Caco-2 (cell line): ENCODE results near the gene ZNF775. TPM values are rescaled to one million over a fixed set of nuclear protein-coding genes. Genes with fewer than 3 reads are reported as not detected.

ENCODE experiments used
- BruUV-seq: library from RNA; stranded (reverse); fragments of 400-500 nt; replicated peaks from 2 replicates; lab custom pipeline; 2021; lab: Mats Ljungman, UMichigan
- CTCF ChIA-PET: fragments of 300-600 bp; sonication (Branson Sonifier 250); formaldehyde crosslinking; loops from one replicate; lab custom pipeline; 2022; ENCODE audit warnings: antibody characterized with exemption; lab: Charles Lee
- POLR2A ChIA-PET: fragments of 300-600 bp; sonication (Branson Sonifier 250); formaldehyde crosslinking; loops from one replicate; lab custom pipeline; 2022; ENCODE audit warnings: antibody characterized with exemption; lab: Charles Lee
- DNase-seq, 2 experiments: peaks; one replicate each; pipeline versions ENCODE4 v3.0.0 to v3.0.0-alpha.2; 2020 to 2022
- H3K27me3 ChIP-seq: replicated peaks from 2 replicates; pipeline ENCODE4 v1.6.0; 2011; ENCODE audit warnings: low read length; ENCODE audit not compliant: control insufficient read depth, insufficient read depth
- H3K36me3 ChIP-seq: 2 replicates; pipeline ENCODE4 v1.5.1; 2011; ENCODE audit warnings: low read length; ENCODE audit not compliant: control insufficient read depth, insufficient read depth
- H3K4me1 ChIP-seq: fragments of 250-450 bp; sonication (Bioruptor Pico); 2 replicates; pipeline ENCODE4 v1.5.1; 2020; ENCODE audit warnings: mild to moderate bottlenecking
- H3K4me3 ChIP-seq: 2 replicates; pipeline ENCODE4 v1.5.1; 2011; ENCODE audit warnings: low read depth, mild to moderate bottlenecking, control low read depth, low read length
- H3K9me3 ChIP-seq: fragments of 250-450 bp; sonication (Bioruptor Pico); 2 replicates; pipeline ENCODE4 v1.5.1; 2020; ENCODE audit warnings: mild to moderate bottlenecking, moderate library complexity
- H3K27ac Mint-ChIP-seq: one replicate; pipeline ENCODE4 v1.8.0; 2022; ENCODE audit warnings: mixed read lengths; ENCODE audit not compliant: unreplicated experiment
- H3K27me3 Mint-ChIP-seq: one replicate; pipeline ENCODE4 v1.8.0; 2022; ENCODE audit warnings: mixed read lengths; ENCODE audit not compliant: insufficient read depth, unreplicated experiment
- H3K36me3 Mint-ChIP-seq: one replicate; pipeline ENCODE4 v1.8.0; 2022; ENCODE audit warnings: mild to moderate bottlenecking, mixed read lengths; ENCODE audit not compliant: insufficient read depth, unreplicated experiment
- H3K4me1 Mint-ChIP-seq: one replicate; pipeline ENCODE4 v1.8.0; 2022; ENCODE audit warnings: low read depth, mixed read lengths; ENCODE audit not compliant: unreplicated experiment
- H3K4me3 Mint-ChIP-seq: one replicate; pipeline ENCODE4 v1.8.0; 2022; ENCODE audit warnings: mild to moderate bottlenecking, moderate library complexity, mixed read lengths; ENCODE audit not compliant: unreplicated experiment
- H3K9me3 Mint-ChIP-seq: one replicate; pipeline ENCODE4 v1.8.0; 2022; ENCODE audit warnings: mixed read lengths; ENCODE audit not compliant: unreplicated experiment
- intact Hi-C: fragments of 100-400 bp; cut with micrococcal nuclease; formaldehyde crosslinking; loops from one replicate; pipeline ENCODE4 v1.10.0; 2022; ENCODE audit not compliant: unreplicated experiment
- total RNA-seq: library from RNA; stranded (reverse); gene quantifications from 2 replicates; pipeline ENCODE4 v1.2.3, GENCODE V29; 2022
- TF ChIP-seq, protein P1 (sequence below), 2 experiments: fragments of 200-600 bp in 1 of 2; IDR thresholded peaks; 1 replicate in 1 of 2; 2 replicates in 1 of 2; pipeline versions ENCODE4 v1.5.1 to v1.8.0; 2011 to 2022; ENCODE audit warnings: antibody characterized with exemption in 1 of 2, control low read depth in 1 of 2, inconsistent platforms in 1 of 2, low read depth in 1 of 2, low read length in 1 of 2, mild to moderate bottlenecking in 1 of 2, moderate library complexity in 1 of 2; ENCODE audit not compliant: insufficient read depth in 1 of 2, severe bottlenecking in 1 of 2, unreplicated experiment in 1 of 2

ZNF775 gene
- total RNA-seq, 1 experiment from 2014 or later = 4.0 TPM

DNA sequence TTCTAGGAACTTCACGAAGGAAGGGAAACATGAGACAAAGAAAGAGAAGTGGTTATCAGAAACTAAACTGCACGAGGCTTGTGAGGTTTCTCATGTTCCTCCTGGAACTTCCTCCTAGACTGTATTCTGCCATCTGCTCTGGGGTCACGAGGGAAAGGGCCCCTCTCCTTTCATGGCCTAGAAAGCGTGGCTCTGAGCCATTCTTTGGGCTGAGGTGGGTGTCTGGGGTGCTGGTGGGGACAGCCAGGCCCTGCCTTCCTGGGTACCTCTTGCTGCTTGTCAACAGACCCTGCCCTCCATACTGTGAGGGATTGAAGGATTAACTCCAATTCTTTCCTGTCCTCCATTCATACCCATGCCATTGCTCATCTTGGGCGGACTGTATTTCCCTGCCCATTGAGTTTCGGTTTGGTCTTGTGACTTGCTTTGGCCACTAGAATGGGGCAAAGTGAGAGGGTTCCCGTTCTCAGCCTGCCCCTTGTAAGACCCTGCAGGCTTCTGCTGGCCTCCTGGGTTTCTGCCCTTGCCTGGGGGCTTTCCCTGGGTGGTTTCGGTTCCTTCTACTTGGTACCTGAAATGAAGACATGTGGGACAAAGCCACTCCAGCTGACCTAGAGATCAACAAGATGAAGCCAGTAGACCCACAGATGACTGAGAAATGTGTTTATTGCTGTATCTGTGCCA is 56.4 kb downstream of the ZNF775 start:
- H3K36me3 Mint-ChIP-seq = no peaks in the 10 kb centered on the region
- Histone ChIP-seq H3K9me3 (no peaks in the 10 kb centered on the region), H3K4me3 (no peak overlapping the region), H3K4me1 (no peaks in the 10 kb centered on the region), H3K36me3 (no peaks in the 10 kb centered on the region), H3K27me3 (peaks cover 2% of the 10 kb centered on the region)
- BruUV-seq = no TSS peak
- intact Hi-C loops = no loop called here
- ChIA-PET POLR2A (no interaction called here), CTCF (no interaction called here)
- H3K4me1 Mint-ChIP-seq = no peaks in the 10 kb centered on the region
- no peak overlapping the region for H3K27ac Mint-ChIP-seq
- H3K9me3 Mint-ChIP-seq = peaks cover 7% of the 10 kb centered on the region
- no peak overlapping the region for H3K4me3 Mint-ChIP-seq
- TF ChIP-seq, protein P1, sequence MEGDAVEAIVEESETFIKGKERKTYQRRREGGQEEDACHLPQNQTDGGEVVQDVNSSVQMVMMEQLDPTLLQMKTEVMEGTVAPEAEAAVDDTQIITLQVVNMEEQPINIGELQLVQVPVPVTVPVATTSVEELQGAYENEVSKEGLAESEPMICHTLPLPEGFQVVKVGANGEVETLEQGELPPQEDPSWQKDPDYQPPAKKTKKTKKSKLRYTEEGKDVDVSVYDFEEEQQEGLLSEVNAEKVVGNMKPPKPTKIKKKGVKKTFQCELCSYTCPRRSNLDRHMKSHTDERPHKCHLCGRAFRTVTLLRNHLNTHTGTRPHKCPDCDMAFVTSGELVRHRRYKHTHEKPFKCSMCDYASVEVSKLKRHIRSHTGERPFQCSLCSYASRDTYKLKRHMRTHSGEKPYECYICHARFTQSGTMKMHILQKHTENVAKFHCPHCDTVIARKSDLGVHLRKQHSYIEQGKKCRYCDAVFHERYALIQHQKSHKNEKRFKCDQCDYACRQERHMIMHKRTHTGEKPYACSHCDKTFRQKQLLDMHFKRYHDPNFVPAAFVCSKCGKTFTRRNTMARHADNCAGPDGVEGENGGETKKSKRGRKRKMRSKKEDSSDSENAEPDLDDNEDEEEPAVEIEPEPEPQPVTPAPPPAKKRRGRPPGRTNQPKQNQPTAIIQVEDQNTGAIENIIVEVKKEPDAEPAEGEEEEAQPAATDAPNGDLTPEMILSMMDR (IDR thresholded peaks at IDR 0.05; ENCODE audit: insufficient read depth in 1 of 2, low read depth in 1 of 2, low read length in 1 of 2, severe bottlenecking in 1 of 2, unreplicated experiment in 1 of 2) = no peak
- no peak for DNase-seq
- peaks cover 15% of the 10 kb centered on the region for H3K27me3 Mint-ChIP-seq

DNA sequence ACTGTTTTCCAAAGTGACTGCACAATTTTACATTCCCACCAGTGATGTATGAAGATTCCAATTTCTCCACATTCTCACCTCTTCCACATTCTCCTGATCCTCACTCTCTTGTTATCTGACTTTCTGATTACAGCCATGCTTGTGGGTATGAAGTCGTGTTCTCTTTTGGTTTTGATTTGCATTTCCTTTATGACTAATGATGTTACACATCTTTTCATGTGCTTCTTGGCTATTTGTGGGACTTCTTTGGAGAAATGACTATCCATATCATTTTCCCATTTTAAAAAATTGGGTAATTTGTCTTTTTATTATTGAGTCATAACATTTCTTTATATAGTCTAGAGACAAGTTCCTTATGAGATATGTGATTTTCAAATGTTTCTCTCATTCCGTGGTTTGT is 60.8 kb downstream of the ZNF775 start:
- no peaks in the 10 kb centered on the region for H3K36me3 ChIP-seq
- H3K9me3 ChIP-seq = peaks cover 7% of the 10 kb centered on the region; the same call in 1 of the 2 replicates
- H3K27ac Mint-ChIP-seq = no peak overlapping the region
- DNase-seq = no peak
- H3K27me3 Mint-ChIP-seq = peaks cover 7% of the 10 kb centered on the region
- no peaks in the 10 kb centered on the region for H3K36me3 Mint-ChIP-seq
- ChIA-PET POLR2A (no interaction called here), CTCF (no interaction called here)
- peaks cover 27% of the 10 kb centered on the region for H3K9me3 Mint-ChIP-seq
- no peak overlapping the region for H3K4me3 Mint-ChIP-seq
- no peaks in the 10 kb centered on the region for H3K27me3 ChIP-seq
- H3K4me1 ChIP-seq = no peaks in the 10 kb centered on the region
- intact Hi-C loops = no loop called here
- H3K4me3 ChIP-seq = no peak overlapping the region
- no peaks in the 10 kb centered on the region for H3K4me1 Mint-ChIP-seq
- BruUV-seq = no TSS peak
- TF ChIP-seq, protein P1 (IDR thresholded peaks at IDR 0.05; ENCODE audit: insufficient read depth in 1 of 2, low read depth in 1 of 2, low read length in 1 of 2, severe bottlenecking in 1 of 2, unreplicated experiment in 1 of 2) = no peak

DNA sequence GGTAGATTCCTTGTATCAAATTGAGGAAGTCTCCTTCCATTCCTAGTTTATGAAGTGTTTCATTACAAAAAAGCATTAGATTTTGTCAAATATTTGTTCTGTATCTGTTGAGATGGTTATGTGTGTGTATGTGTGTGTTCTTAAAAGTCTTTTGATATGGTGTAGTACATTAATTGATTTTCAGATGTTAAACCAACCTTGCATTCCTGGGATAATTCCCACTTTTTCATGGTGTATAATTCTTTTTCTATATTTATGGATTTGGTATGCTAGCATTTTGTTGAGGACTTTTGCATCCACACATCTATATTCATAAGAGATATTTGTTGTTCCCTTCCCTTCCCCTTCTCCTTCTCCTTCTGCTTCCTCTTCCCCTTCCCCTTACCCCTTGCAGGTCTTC is 62.4 kb downstream of the ZNF775 start:
- Histone ChIP-seq H3K4me1 (no peaks in the 10 kb centered on the region), H3K27me3 (no peaks in the 10 kb centered on the region), H3K36me3 (no peaks in the 10 kb centered on the region), H3K9me3 (peaks cover 7% of the 10 kb centered on the region; the same call in 1 of the 2 replicates), H3K4me3 (no peak overlapping the region)
- intact Hi-C loops = no loop called here
- H3K27ac Mint-ChIP-seq = no peak overlapping the region
- CTCF ChIA-PET = no interaction called here
- H3K36me3 Mint-ChIP-seq = no peaks in the 10 kb centered on the region
- TF ChIP-seq, protein P1 (IDR thresholded peaks at IDR 0.05; ENCODE audit: insufficient read depth in 1 of 2, low read depth in 1 of 2, low read length in 1 of 2, severe bottlenecking in 1 of 2, unreplicated experiment in 1 of 2) = no peak
- BruUV-seq = no TSS peak
- no peak overlapping the region for H3K4me3 Mint-ChIP-seq
- DNase-seq = no peak
- H3K9me3 Mint-ChIP-seq = peaks cover 27% of the 10 kb centered on the region
- no peaks in the 10 kb centered on the region for H3K4me1 Mint-ChIP-seq
- POLR2A ChIA-PET = no interaction called here
- peaks cover 7% of the 10 kb centered on the region for H3K27me3 Mint-ChIP-seq
